Kasumi-1 (cell line): ENCODE results near the gene BAZ2A.
A peak's percentile ranks its signal among the peaks of the same experiment; 100 is the strongest.

Experiments used
- DNase-seq, 2 experiments: peaks; one replicate each; lab custom pipeline; 2025; lab: John Stamatoyannopoulos, UW

BAZ2A gene

DNA sequence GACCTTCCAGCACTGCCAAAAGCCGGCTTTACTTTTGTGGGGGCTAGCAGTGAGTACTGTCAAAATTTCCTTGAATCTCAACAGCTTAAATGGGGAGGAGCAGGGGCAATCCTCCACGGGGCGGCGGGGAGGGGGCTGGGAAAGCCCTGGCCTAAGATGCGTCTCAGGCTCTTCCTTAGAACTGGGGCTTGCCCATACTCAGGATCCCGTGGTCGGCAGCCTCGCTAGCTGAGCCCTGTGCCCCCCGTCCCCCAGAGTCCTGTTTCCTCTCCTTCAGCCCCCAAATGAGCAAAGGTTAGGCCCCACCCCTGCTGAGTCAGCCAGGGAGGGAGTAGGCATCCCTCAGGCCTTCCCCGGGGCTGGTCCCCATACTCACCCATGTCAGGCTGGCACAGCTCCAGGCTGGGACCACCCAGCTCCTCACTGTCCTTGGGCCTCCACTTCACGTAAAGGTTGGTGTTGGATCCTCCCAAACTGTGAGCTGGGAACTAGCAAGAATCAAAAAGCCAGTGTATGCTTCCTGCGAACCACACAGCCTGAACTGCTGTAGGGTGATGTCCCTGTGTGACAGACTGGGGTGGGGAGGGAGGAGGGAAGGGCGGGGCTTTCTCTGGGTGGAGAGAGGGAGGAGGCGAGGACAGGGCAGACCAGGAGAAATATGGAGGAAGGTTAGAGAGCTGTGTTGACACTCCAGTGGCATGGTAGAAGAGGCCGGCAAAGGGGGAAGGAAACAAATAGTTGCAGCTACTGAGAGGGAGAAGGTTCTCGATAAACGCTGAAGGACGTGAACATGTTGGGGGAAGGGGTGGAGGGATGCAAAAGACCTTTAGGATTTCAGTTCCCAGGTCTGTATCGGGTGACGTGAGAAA, 5.9 kb upstream of the BAZ2A start:
- peak; percentile 86 to 88 for DNase-seq

DNA sequence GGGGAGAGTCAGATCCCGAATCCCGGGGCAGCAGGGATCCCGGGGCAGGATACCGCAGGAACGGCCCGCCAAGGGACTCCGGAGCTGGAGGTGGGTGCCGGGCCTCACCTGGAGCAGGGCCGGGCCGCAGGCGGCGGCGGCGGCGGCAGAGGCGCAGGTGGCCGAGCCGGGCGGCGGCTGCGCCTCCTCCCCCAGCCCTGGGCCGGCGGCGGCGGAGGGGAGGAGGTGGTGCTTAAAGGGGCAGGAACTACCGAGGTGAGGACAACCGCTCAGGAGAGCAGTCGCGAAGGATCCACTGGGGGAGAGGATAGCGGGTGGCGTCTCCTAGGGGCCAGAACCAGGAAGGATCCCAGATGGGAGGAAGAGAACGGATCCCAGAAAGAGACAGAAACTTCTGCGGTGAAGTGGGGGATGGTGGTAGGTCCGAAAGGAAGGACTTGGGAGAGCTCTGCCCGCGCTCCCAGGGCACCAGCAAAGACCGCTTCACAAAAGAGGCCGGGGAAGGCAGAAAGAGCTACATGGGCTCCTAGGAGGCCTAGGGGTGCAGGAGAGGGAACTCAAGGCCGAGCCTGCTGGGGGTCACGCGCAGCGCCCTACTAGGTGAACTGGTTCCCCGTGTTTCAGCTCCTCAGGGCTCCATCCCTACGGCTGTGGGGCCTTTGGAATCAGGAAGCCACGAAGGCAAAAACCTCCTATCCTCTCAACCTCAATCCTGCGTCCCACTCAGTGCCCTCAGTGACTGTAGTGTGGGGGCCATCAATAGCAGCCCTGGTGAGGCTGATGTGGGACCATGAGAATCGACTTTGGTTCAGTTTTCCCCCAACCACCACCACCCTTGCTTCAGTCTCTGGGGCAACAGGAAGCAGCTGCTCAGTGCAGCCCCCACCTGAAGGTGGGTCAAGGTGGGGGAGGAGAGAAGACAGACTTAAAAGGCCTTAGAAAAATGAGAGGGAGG, 5.0 kb upstream of the BAZ2A start:
- DNase-seq, result peak; percentile 62 to 81

DNA sequence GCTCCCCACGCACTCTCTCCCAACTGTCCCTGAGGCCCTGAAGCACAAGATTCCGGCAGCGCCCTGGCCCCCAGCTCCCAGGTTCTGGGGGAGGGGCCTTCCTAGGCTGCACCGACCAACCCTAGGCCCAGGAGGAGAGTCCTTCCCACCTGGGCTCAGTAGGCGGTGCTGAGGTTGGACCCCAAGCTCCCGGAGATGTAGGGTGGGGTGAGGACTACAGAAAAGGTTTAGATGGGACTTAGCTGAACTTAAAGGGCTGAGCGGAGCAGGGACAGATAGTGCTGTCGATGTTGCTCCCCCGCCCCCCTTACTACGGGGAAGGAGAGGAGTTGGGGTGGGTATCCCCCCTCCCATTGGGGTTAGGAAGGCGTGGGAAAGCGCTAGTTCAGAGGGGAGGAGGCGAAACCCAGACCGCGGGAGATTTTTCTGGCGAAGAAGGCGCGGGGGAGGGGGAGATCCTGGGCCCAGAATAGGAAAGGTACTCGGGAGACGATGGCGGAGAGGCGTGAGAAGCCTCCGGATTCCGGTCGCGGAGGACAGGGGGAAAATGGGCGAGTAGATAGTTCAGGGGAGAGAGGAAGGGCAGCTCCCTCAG, 4.2 kb upstream of the BAZ2A start:
- DNase-seq, result peak; percentile 35 to 37

DNA sequence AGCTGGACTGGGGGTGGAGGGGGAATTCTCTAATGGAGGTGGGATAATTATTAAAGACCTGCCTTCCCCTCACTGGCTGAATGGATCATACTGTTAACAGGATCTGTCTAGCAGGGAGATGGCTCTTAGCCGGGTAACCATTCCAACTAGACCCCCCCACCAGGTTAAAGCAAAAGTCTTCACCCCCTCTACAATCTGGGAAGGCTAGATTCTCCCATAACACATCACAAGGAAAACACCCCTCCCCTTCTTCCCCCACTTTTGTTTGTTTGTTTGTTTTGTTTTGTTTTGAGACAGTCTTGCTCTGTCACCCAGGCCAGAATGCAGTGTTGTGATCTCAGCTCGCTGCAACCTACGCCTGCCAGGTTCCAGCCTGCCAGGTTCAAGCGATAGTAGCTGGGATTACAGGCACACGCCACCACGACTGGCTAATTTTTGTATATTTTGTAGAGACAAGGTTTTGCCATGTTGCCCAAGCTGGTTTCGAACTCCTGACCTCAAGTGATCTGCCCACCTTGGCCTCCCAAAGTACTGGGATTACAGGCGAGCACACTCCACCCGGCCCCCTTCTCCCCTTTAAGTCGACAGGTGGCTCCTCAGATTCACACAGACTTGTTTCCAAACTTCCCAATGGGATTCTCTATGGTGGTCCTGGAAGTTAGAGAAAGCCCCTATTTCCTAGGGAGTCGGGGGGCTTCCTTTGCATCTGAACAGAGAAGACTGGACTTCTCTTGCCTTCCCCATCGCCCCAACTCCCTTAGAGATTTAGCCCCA, 3.5 kb upstream of the BAZ2A start:
- no peak for DNase-seq

DNA sequence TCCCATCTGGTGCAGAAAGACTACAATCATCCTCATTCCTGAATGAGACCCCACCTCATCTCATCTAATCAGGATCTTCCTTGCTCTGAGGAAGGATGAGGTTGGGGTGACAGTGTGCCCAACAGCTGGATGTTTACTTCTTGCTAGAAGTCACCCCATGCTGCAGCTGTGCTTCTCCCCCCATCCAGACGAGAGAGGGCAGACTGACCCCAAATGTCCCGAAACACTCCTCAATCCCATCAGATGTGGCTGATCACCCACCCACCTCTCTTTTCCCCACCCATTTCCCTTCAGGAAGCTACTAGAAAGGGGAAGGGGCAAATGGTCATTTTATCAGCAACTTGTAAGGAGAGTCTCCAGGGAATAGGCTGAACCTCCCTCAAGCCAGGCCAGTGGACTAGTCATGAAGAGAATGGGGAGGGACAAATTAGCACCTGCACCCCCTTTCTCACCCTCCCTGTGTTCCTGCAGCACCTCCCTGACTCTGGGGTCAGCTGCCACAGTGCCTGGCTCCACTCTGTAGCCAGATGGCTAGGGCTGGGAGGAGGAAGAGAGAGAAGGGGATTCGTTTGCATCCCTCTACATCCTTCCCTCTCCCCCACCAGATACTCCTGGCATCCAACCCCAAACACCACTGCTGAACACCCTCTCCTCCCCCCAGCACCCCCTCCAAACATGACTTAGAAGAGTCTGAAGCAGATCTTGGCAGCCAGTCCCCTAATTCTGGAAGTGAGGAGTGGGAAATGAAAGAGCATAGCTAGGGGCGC, 2.8 kb upstream of the BAZ2A start:
- no peak for DNase-seq

DNA sequence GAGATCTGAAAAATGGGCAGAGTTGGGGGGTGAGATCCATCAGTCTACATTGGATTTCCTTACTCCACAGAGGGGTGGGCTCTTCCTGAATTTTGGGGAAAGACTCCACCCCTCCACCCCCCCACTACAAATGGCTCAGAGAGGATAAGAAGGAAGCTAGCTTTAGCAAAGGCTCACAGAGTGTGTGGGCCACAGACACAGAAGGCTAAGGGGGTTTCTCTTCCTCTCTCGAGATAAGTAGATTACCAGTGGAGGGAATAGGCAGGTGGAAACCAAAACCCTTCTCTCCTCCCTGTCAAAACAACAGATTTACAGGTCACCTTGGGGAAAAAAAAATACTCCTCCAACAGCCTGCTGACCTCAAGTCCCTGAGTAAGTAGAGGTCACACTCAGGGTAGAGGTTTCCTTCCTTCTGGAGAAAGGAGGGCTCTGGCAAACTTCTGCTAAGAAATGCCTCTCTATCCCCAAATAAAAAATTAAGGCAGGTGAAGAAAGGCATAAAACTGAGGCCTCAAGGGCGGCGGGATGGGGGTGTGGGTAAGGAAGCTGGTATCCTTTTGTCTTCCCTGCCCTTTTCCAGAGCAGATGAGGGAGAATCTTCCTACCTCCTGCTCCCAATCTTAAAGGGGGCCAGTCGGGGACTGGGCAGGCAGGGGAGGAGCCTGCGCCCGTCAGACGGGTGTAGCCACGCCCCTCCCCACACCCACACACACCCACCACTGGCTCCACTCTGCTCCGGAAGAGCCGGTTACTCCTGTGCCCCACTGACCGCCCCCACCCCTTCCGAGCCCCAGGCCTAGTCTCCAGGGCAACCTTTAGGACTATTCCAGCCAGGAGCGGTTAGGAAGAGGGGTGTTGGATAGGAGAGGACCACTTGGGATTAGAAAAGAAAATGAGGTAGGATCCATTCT, 1.9 kb upstream of the BAZ2A start:
- peak; percentile 26 to 31 for DNase-seq

DNA sequence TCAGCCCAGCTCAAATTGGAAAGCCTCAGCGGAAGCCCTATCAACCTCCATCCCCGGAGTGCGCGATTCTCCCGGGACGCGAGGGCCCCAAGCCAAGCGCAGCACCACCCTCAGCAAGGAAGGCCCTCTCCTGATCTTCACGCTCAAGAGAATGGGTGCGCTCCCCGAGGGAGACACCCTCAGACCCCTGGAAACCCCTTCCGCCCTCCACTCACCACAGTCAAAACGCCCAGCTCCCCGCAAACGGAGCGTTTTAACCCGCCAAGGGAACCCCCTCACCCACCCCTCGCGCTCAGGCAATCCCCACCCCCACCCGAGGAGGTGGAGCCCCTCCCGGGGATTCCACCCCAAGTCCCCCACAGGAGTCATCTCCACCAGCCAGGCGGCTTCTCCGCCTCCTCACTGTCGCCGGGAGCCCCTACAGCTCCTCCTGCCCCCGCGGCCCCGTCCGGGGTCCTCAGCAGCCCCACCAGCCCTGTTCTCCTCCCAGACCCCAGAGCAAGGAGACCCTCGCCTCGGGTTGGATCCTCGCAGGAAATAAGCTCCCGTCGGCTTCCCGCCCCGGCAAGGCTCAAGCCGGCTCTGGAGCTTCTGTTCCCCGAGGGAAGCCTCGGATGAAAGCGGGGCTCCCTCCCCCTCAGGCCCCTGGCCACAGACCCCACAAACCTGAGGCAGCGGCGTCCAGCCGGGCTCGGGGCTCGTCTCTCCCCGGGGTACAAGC, 507 bp downstream of the BAZ2A start:
- peak in 1 of 2 experiments; percentile 42 for DNase-seq

DNA sequence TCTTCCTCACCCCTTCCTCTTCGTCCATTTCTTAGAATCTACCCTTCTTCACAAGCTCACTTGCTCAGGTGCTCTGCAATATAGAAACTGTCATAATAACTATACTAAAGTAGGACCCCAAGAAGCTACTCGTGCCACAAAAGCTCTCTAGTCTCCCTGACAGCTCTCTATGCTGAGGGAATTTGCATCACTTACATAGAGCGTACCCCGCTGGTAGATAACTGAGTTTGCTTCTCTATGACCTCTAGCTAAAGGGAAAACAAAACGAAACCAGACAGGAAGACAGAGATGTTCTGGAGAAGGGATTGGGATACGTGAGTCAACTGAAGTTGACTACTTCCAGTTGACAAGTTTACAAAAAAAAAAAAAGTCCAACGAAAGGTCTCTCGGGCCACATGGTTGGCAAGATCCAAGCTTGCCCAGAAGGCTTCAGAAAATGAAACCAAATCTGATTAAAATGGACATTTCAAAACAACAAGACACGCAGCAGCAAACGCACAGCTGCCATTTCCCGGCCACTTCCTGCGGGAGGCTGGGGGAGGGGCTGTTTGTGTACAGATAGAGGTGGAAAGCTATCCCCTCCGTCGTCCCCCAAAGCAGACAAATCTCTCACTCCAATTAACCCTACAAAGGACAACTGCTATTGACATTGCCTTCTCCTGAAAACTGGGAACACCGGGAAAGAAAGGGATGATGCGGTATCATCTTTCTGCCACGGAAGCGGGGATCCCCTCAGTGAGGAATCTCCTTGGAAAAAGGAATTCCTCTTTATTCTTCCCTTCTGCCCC, 1.3 kb downstream of the BAZ2A start:
- DNase-seq, result peak; percentile 10 to 43

DNA sequence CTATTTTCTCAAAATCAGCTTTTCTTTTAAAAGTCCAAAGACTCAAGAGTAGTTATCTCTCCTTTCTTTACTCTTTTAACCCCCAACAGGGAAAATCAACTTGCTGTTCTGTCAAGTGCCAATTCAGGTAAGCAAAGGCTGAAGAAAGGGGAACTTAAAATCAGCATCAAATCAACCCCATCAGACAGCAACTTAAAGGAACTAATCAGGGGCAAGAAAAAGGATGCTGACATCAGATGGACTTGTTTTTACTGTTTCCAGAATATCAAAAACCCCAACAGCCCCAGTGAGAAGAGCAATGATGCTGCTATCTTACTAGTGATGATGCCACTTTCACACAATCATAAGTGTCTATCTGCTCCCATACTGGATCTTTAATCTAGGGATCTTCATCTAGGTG, 3.4 kb downstream of the BAZ2A start:
- DNase-seq, result no peak

DNA sequence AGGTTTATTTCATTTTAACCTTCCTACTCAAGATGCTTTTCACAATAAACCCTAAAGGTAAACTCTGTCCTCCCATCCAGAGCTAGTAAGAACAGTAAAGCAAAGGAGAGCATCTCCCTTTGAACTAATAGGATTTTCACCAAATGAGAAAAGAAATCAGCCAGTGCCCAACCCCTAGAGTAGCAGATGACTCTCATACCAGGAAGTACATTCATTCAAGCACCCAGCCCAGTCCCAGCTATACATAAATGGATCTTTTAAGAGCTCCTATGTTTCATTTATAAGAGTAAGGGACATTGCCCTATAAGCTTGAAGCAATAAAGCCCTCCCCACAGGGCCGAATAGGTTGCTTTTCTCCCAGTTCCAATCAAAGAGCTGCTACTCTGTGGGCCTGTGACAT, 7.6 kb downstream of the BAZ2A start:
- no peak for DNase-seq

DNA sequence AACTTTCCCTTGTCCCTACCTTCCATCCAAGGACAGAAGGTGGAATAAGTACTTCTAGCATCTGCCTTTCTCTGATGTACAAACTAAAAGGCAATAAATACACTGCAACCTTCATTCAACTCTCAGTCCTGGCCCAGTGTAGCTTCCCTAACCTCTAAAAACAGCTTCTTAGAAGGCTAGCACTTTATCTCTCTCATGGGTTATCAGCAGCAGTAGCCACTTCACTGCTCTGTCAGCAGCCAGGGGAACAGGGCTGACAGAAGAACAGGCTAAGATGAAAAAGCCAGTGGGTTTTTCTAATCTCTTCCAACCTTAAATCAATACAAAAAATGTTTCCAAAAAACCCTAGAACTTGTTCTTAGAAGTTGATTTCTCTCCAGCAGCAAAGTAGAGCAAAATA, 13.2 kb downstream of the BAZ2A start:
- no peak for DNase-seq

DNA sequence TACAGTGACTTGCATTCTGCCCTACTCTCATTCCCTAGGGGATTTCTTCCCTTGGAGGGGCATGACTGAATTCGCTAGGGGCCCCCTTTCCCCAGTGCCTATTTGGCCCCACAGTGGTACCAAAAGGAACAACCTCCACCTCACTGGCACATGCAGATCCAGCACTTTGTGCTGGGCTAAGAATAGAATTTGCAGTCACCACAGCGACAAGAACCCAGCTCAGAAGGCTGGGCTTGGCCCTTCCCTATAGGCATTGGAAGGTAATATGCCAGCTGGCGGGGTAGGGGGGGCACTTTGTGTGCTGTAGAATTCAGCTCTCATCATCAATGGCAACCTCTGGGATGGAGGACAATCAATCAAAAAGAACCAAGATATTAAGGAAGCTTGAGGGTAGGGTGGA, 13.9 kb downstream of the BAZ2A start:
- DNase-seq, result no peak

DNA sequence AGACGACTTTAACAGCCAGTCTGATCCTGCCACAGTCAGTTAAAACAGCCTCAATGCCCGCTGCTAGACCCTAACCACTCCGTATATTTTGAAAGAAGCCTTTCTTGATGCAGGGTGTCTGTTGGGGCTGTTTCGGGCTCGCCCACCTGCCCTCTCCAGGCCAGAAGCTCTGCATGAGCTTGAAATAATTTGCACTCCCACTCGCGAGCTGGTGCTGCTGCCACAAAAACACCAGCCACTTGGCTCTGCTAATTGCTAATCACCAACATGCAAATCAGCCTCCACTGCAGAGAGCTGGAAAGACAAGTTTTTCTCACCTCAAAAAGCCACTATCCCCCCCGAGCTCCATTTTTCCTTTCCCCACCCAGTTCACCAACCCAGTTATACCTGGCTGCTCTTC, 15.5 kb downstream of the BAZ2A start:
- no peak for DNase-seq

DNA sequence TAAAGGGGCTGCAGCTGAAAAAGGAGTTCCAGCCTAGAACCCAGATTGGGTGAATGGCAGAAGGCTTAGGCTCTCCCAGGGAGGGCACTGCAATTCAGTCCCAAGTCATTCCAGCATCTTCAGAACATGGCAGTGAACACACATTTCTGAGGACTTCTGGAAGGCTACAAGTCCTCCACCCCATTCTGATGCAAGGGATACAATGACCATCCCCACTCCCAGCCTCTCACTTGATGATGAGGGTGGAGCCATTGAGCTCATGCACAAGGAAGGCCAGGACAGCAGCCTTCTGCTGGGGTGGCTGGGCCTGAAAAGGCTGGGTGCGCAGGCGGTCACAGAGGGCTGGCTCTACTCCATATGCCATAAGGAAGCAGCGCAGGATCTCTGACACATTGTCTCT, 25.8 kb downstream of the BAZ2A start:
- DNase-seq, result no peak

DNA sequence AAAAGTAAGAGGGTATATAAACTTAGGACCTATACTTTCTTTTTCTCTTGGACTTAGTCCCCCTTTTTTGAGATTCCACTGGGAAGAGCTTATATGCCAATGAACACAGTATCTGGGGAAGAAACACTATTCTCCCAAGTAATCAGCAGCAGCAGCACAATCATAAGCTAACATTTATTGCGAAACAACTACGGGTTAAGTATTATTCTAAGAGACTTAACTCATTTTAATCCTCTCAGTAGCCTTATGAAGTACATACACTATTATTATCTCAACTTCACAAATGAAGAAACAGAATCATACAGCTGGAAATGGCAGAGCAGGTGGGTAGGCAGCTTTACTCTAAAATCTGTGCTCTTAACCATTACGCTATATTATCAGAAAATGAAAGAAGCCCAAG, 27.9 kb downstream of the BAZ2A start:
- DNase-seq, result no peak

DNA sequence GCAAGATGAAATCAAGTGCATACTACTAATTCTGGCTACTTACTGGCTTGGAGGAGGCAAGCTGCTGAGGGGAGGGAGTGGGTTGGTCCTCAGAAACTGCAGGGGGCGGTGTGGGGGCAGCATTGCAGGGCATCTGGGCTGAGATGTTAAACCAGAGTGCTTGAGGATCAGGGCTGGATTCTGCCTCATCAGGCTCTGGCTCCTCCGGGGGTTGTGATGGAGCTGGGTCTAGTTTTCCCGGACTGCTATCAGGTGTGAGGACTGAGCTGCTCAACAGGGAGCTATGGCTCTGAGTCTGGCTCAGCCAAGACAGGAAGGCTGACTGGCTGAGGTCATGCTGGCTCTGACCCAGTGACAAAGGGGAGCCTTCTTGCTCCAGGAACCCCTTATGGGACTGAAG, 28.6 kb downstream of the BAZ2A start:
- DNase-seq, result peak; percentile 29 to 38

DNA sequence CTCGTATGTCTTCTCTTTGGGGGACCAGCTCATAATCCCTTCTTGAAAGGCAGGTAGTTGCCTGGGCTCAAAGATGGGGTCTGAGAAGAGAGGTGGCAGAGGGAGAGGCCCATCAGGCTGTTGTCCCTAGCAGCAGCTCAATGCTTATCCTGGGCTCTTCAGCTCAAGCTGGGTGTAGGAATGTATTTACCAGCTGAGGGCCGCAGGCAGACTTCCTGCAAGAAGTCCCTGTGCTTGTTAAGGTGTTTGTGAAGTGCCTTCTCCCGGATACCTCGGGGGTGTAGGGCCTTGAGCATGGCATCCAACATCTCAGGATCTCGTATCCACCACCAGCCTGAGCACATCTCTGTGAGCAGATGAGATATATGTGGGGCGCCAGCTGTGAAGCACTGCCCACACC, 29.4 kb downstream of the BAZ2A start:
- DNase-seq, result no peak

DNA sequence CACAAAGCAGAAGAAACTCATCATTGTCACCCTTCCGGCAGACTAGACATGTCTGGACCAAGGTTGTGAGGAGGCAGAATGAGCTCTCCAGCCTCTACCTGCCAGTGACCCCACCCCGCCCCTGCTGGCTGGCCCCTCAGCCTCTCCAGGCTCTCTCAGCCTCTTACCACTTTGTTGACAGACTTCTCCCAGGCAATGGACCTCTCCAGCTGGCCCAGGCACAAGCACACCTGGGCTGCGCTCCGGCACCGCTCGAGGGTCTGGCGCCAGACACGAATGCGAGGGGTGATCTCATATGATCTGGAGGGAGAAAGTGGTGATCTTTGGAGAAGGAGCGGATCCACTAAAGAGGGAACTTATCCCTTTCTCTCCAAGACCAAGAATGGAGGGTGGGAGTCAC, 30.3 kb downstream of the BAZ2A start:
- DNase-seq, result no peak
